ENCODE results near the gene FSCN2.
A peak's percentile ranks its signal among the peaks of the same experiment; 100 is the strongest.
"Not testable (repeated sequence)": the region's sequence is repeated elsewhere in the genome, so short reads cannot be mapped to it uniquely, and the experiment has no call there.

Gene FSCN2

DNA sequence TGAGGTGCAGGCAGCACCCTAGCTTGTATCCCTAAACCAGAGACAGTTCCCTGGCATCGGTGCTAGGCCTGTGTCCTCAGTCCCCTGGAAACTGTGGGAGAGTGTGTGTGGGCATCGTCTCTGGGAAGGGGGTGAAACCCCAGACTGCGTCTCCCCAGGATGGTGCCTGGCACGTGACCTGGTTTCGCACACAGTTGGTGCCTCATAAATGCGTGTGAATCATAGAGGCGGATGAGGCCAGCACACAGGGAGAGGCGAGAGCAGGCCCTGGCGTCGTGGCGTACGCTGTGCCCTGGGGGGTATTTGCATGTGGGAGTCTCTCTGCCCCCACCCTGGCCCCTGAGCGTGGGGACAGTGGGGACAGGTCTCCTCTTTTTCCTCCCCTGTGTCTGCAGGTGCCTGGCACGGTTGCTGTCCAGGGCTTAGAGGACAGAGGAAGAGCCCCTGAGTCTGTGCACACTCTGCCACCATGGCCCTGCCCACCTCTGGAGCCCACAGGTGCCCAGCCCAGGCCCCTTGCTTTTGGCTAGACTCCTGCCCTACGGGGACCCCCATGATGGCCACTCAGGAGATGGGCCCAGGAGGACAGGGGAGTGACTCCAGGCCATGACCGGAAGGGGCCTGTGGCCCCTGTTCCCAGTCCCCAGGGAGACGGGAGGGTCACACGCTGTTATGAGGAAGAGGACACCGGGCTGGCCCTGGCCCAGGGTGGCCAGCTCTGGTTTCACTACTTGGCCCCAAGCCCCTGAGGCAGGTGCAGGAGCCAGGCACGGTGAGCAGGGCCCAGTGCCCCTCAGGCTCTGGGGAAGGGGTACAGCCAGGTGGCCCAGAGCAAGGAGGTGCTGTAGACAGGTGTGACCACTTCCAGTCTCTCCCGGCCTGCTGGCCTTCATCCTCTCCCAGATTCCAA lies 1.3 kb upstream of the FSCN2 start:
- DNase-seq = no peak

GRCh38 chr17:81528384-81528650 lies 140 bp downstream of the FSCN2 start:
- no peak for DNase-seq

DNA sequence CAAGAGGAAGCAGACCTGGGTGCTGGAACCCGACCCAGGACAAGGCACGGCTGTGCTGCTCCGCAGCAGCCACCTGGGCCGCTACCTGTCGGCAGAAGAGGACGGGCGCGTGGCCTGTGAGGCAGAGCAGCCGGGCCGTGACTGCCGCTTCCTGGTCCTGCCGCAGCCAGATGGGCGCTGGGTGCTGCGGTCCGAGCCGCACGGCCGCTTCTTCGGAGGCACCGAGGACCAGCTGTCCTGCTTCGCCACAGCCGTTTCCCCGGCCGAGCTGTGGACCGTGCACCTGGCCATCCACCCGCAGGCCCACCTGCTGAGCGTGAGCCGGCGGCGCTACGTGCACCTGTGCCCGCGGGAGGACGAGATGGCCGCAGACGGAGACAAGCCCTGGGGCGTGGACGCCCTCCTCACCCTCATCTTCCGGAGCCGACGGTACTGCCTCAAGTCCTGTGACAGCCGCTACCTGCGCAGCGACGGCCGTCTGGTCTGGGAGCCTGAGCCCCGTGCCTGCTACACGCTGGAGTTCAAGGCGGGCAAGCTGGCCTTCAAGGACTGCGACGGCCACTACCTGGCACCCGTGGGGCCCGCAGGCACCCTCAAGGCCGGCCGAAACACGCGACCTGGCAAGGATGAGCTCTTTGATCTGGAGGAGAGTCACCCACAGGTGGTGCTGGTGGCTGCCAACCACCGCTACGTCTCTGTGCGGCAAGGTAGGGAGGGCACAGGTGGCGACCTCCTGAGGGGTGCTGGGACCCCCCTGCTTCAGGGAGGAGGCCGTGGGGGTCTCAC lies 667 bp downstream of the FSCN2 start:
- DNase-seq = no peak

DNA sequence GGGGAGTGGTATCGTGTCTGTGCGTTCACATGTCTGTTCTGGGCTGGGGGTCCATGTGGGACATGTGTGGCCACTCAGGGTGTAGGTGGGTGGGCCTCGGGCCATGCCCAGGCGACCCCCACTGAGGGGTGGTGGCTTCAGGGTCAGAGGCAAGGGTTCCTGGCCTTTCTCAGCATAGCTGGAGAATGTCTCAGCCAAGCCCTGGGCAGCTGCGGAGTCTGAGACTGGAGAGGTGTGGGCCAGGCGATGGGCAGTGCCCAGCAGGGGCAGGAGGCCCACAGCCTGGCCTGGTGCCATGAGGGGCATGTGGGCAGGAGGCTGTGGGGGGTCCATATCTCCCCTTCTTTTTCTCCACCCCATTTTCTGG lies 1.2 kb downstream of the FSCN2 start:
- DNase-seq = no peak

DNA sequence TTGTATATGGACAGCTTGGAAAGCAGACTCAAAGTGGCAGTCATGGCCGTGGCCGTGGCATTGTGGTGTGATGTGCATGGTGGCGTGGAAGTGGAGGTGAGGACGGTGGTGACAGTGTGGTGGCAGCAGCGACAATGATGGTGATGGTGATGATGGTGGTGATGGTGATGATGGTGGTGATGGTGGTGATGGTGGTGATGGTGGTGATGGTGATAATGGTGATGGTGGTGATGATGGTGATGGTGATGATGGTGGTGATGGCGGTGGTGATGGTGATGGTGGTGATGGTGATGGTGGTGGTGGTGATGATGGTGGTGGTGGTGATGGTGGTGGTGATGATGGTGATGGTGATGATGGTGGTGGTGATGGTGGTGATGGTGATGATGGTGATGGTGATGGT lies 2.8 kb downstream of the FSCN2 start:
- not testable (repeated sequence) for DNase-seq

GRCh38 chr17:81531998-81532404 lies 3.8 kb downstream of the FSCN2 start:
- not testable (repeated sequence) for DNase-seq

GRCh38 chr17:81532490-81533287 lies 4.5 kb downstream of the FSCN2 start:
- DNase-seq = no peak

DNA sequence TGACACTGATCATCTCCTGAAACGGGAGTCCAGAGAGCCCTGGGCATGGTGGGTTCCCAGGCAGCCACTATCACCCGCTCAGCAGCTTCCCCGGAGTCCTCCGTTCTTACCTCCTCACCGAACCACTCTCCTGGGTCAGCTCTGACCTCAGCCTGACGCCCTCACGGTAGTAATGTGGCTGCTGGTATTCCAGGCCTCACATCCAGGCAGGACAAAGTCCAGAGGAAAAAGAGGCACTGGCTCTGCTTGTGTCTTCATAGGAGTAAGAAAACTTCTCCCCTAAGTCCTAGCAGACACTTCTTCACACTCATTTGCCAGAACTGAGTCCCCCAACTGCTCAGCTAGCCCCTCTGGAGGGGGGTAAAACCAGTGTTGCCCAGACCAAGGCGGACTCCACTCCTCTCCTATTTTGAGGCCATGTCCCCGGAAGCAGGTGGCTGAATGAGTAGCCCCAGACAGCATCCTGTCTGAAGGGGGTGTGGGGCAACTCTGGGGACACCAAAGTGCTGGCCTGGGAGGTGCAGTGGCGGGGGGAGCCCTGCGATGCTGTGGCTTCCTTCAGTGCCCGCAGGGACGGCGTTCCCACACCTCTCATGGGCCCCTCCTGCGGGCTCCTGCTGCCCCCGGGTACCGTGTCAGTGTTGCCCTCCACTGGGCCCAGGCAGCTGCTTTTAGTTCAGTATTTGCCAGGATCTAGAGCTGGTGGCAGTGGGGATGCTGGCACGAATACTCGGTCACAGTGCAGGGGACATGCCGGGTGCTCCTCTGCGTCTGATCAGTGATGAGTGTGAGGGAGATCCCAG lies 5.4 kb downstream of the FSCN2 start:
- DNase-seq = no peak

GRCh38 chr17:81534157-81535006 lies 6.2 kb downstream of the FSCN2 start:
- DNase-seq = peak; percentile 50

- no peak for DNase-seq
These were observed 6.8 kb downstream of the FSCN2 start for GRCh38 chr17:81535007-81535328.

DNA sequence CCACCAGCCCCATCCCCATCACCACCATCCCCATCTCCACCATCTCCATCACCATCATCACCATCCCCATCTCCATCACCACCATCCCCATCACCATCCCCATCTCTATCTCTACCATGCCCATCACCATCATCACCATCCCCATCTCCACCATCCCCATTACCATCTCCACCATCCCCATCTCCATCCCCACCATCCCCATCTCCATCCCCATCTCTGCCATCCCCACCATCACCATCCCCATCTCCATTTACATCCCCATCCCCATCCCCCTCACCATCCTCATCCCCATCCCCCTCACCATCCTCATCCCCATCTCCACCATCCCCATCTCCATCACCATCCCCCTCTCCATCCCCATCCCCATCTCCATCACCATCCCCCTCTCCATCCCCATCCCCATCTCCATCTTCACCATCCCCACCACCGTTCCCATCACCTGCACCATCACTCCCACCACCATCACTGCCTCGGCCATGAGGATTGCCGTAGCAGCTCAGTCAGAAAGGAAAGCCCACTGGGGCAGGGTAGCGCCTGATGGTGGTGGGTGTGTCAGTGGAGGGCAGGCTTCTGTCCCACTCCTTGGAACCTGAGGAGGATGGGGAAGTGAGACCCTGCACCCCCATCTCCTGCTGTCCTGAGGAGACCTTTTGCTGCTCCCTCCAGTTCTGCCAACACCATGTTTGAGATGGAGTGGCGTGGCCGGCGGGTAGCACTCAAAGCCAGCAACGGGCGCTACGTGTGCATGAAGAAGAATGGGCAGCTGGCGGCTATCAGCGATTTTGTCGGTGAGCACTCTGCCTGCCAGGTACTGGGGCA lies 7.5 kb downstream of the FSCN2 start:
- DNase-seq = no peak

DNA sequence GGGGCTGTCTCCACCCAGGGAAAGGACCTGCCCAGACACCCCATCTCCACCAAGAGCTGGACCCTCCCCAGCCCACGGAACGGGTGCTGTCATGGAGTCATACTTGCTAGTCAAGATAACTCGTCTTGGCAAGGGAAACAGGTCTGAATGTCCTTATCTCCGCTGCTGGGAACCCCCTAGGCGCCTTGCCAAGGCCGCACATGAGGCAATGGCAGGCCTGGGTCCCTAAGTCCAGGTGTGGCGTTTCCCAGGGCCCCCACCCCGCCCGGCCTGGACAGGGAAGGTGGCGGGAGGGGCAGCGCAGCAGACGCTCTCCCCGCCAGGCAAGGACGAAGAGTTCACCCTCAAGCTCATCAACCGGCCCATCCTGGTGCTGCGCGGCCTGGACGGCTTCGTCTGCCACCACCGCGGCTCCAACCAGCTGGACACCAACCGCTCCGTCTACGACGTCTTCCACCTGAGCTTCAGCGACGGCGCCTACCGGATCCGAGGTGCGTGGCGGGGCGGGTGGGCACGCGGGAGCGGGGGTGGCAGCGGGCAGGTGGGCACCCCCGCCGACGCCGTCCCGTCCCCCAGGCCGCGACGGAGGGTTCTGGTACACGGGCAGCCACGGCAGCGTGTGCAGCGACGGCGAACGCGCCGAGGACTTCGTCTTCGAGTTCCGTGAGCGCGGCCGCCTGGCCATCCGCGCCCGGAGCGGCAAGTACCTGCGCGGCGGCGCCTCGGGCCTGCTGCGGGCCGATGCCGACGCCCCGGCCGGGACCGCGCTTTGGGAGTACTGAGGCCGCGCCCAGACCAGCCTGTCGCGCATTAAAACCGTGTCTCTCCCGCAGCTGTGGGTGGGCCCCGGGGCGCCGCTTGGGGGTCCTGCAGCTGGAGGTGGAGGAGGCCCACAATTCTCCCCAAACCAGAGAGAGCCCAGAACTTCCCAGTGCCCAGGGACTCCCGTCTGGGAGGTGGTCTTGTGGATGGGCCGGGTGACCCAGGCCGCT lies 8.4 kb downstream of the FSCN2 start:
- no peak for DNase-seq

- DNase-seq = no peak
These were observed 9.2 kb downstream of the FSCN2 start for GRCh38 chr17:81537343-81537855.

DNA sequence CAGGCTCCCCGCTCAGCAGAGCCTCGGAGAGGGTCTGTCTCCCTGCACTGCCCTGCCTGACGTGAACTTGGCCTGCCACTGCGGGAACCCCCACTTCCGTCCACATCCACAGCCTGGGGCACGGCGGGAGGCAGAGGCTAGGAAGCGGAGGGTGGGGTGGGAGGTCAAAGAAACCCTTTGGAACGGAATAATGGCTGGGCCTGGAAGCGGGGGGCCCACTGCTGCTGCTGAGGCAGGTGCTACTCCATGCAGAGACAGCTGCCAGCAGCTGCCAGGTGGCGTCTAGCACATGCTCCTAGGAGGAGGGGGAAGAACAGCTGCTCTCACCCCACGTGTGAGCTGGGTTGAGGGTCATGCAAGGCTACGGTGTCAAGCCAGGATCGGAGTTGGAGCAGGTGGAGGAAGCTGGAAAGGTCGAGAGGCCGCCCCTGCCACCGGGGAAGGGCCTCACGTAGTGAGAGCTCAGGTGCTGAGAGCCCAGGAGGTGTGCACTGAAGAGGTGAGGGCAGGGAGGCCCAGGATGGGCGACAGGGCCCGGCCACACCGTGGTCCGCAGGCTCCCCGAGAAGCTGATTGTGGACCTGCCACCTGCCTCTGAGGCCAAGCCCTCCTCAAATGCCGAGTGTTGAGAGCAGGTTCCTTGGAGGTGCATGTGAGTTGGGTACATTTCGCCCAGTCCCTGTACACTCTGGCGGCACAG lies 9.8 kb downstream of the FSCN2 start:
- DNase-seq = no peak

DNA sequence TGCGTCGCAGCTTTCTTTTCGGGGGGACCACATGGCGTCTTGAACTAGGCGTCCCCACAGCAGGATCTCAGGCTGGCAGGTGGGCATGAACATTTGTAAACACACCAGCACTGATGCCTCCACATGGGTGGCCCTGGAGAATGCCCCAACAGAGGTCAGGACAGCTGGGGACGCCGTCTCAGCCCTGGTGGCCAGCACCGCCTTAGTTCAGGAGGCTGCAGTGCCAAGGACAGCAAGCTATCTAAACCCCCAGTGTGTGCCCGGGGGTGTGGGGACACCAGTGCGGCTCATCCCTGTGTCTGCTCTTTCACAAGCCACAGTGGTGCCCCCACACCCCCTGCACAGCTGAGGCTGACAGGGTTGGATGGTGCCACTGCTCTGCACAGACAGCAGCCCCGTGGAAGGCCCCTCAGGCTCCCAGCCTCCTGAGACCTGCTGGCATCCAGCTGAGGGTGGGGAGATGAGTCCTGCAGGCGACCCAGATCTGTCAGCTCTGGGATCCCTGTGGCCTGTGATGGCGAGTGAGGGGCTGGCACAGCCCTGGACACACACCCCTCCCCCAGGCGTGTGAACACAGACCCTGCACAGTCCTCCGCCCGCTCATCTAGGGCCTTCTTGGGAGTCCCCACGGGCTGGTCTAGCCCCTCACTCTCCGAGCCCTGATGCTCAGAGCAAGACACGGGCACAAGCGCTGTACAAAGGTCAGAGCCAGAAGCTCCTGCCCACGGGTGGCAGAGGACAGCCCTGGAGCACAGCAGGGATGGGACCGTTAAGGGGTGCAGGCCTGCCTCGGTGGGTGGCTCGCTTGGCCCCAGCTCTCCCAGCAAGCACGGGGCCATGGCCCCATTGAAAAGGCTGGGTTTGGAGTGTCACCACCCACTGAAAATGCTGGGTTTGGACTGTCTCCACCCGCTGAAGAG lies 10.7 kb downstream of the FSCN2 start:
- no peak for DNase-seq

DNA sequence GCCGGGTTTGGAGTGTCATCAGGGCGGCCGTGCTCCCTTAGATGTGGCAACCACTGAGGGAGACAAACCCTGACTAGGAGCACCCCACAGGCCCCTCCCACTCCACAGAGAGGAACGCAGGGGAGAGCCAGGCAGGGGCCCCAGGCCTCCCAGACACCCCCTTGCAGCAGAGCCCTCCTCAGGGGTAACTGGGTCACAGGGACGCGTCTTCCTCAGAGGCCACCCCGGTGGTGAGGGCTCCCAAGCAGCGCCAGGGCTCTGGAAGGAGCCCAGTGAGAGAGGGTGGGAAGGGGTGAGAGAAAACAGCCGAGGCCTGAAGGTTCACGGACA lies 11.4 kb downstream of the FSCN2 start:
- no peak for DNase-seq

- no peak for DNase-seq
These were observed 11.9 kb downstream of the FSCN2 start for GRCh38 chr17:81539961-81540675.

All from left hindlimb (tissue), 1 donor.